Activated CD8-positive, alpha-beta memory T cell treated with anti-CD3 and anti-CD28 coated beads, Interleukin-2, amount 50 U/mL, for 24 hours (primary cell): Measurements from ENCODE around the gene FANCC.

Source experiments
- DNase-seq: peaks from one replicate; pipeline ENCODE4 v3.0.0-alpha.2; 2020; ENCODE audit errors: extremely low read depth

The FANCC gene

GRCh38 chr9:95190413-95190812 is 127.1 kb downstream of the FANCC start:
- DNase-seq = no peak

DNA sequence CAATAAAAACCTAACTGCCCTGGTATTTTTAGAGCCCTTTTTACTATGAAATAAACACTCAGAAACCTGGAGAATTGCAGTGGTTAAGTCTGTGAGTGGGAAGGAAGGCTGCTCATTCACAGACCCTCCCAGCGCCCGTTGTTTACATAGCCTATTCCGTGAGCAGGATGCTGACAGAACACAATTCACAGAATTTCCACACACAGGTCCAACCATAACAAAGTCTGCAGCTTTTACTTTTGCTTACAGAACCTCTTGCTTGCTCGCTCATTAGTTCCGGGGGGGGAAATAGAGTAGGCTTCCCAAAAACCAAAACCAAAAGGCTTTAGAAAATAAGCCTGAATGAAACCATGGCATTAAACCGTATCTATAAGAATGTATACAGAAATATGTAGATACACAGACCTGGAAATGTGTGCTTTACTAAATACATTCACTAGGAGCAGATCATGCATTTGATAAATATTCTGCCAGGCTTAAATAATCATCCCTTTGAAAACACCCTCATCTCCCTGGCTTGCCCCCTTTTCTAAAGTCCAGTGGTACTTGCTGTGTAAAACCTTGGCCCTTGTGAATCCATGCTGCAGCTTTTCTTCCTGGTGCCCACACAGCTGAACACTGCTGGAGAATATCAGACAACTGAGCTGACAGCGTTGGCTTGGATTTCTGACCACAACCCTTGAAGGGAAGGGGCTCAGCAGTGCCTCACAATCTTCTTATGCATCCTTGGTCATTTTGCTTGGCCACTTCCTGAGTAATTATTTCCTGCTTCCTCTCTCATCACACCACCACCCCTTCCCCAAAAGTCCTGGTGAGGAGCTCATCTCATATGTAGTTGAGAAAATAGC is 128.0 kb downstream of the FANCC start:
- DNase-seq = no peak

- DNase-seq = no peak
Measured at GRCh38 chr9:95188459-95188858, 129.1 kb downstream of the FANCC start.

DNA sequence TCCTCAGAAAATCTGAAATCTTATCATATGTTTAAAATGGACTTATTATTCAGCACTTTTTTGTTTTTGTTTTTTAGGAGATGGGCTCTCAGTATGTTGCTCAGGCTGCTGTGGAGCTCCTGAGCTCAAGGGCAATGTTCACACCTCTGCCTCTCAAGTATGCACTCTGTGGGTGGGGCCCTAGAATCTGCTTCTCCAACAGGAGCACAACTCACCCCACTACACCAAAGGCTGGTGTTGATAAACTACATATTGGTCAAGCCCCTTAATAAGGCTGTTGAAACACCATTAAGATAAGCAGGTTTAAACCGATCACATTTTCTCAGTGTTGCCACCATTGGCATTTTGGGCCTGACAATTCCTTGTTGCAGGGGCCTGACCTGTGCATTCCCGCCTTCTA is 131.6 kb downstream of the FANCC start:
- no peak for DNase-seq

DNA sequence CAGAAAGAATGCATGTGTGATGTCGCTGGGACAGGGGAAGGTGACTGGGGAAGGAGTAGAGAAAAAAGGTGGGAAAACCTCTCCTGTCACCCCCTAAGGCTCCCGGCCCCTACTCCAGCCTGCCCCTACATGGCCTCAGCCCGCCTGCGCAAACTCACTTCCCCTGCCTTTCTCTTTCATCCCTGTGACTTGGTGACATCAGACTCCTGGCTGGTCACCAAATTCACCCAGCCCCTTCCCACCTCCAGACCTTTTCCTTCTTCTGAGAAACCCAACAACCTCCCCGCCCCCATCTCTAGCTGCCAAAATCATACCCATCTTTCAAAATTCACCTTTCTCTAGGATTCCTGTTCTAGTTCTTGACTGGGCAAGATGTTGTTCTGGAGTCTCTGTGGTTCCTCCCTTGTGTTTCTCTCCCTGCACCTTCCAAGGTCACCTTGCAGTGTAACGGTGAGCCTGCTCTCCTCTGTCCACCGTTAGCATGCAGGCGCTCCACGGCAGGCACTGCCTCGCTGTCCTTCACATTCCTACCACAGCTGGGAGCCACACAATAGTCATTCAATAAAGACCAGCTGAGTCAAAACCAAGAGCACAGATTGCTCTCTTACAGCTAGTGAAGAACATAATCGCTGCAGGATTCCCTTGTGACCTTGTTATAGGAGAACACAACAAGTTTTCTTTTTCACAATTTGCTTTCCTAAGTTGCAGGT is 134.5 kb downstream of the FANCC start:
- DNase-seq = no peak

DNA sequence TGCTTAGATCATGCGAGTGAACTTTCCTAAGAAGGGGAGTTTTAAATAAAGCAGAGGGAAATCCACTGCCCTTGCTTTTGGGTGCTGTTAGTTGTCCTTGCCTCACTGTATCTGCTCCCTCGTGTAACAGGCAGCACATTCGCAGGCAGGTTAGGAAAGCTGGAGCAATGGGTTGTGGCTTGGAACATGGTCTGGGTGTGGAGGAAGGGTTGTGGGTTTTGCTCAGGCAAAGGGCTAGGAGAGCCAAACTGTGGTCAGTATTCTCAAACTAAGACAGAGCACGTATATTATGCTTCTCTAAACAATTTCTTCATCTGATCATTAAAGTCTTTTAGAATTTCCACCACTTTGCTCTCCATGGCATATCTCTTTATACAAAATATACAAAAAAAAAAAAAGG is 135.7 kb downstream of the FANCC start:
- DNase-seq = no peak

DNA sequence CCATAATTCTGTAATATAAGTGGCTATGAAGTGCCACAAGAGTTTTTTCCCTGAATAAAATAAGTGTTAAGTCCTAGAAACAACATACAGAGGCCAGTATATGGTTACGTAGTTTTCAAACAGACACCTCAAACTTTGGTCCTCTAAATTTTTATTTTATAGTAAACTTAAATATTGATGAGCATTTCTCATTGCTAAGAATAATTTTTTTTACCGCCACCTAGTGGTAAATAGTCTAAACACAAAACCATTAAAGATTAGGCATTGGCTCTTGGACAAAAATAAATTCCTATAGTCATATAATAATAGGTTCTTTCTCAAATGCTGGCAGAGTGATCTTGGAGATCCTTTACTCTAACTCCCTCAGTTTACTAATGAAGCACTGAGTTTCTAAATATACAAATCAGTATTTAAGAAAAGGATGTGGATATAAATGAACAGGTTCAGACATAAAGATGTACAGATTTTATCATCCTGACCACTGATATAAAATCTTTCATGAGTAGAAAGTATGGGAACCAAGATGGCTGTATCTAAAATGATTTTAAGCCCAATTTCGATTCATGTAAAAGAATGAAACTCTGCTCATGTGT is 136.2 kb downstream of the FANCC start:
- DNase-seq = no peak

DNA sequence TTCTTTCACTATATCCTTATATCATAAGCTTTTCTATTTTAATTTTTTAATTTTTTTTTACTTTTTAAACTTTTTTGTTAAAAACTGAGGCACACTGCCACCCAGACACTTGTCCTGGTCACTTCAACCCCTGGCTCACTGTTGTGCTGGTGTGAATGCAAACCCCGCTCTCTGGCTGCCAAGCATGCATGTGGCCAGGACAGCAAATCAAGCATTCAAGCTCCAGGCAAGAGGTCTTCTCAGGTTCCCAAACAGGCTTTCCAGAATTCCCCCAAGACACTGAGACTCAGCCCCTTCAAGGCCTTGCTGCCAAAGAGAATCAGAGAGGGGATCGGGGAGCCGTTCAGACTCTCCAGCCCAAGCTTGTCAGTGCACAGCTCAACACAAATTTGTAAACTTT is 139.9 kb downstream of the FANCC start:
- no peak for DNase-seq

DNA sequence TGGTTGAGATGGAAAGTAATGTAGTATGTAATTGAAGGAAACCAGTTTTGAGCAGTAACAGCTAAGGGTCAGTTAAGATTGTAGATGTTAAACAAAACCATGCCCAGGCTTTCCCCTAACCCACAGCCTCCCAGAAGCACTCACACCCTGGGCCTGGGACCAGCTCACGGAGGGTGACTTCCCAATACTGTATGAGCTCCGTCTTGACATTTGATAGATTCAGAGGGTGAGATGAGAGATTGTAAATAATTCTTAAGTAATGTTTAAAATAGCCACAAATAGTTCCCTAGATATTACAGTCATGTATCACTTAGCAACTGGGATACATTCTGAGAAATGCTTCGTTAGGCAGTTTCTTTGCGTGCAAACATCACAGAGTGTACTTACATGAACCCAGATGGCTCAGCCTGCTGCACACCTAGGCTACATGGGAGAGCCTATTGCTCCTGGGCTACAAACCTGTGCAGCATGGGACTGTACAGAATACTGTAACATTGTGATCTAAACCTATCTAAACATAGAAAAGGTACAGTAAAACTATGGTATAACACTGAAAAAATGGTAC is 140.7 kb downstream of the FANCC start:
- DNase-seq = no peak

- no peak for DNase-seq
Measured at GRCh38 chr9:95175523-95175922, 142.0 kb downstream of the FANCC start.

DNA sequence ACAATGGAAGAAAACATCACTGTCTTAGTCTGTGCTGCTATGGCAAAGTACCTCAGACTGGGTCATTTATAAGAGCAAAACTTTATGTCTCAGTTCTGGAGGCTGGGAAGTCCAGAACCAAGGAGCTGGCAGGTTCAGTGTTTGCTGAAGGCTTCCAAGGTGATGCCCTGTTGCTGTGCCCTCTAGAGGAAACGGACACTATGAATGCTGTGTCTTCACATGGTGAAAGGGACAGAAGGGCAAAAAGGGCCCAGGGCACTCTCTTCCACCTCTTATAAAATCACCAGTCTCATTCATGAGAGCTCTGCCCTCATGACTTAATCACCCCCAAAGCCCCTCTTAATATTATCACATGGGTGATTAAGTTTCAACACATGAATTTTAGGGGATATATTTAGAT is 143.5 kb downstream of the FANCC start:
- no peak for DNase-seq

DNA sequence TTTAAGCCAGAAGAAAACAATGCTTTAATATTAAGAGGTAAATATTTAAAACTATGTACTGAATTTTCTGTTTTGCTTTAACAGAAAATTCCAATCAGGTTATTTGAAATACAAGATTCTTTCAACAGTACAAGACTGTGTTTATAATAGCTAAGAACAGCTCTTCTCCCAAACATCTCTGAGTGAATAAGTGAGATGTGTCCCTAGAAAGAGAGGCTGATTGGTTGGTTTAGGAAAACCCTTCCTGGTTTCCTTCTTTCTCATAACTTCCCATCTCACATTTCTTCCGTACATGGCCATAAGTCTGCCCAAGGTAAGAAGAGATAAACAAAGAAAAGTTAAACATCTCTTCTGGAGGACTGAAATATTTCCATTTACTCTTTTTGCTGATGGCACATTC is 145.9 kb downstream of the FANCC start:
- DNase-seq = no peak

GRCh38 chr9:95171001-95171400 is 146.5 kb downstream of the FANCC start:
- DNase-seq = no peak

- DNase-seq = peak; percentile 21
Measured at GRCh38 chr9:95167998-95168397, 149.5 kb downstream of the FANCC start.

- no peak for DNase-seq
Measured at GRCh38 chr9:95165004-95165403, 152.5 kb downstream of the FANCC start.

GRCh38 chr9:95157481-95158151 is 159.9 kb downstream of the FANCC start:
- DNase-seq = no peak

DNA sequence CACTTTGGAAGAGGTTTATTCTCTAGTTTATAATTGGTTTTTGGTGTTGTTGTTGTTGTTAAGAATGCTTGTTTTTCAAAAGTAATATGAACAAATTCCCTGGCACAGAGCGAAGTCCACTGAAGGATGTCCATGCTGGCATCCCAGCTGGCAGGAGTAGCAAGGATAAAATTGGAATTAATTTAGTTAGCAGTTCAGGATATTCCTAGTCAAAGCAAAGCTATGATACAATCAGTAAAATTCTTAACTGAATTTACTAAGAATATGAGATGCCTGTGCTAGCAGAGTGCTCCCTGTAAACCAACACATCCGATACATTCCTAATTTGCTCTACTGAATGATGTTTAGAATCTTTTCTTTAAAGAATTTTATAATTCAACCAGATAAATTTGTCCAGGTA is 161.4 kb downstream of the FANCC start:
- no peak for DNase-seq

DNA sequence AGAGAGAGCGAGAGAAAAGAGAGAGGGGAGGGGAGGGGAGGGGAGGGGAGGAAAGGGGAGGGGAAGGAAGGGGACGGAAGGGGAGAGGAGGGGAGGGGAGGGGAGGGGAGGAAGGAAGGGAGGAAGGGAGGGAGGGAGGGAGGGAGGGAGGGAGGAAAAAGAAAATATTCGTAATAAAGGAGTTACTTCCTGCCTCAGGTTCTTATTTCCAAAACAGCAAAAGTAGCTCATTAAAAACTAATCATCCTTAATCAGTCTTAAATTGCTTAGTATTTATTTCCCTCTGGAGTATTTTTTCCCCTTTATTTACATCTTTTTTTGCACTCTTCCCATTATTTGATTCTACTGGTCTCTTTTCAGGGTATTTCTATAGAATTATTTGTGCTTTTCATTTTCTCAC is 162.3 kb downstream of the FANCC start:
- DNase-seq = no peak

DNA sequence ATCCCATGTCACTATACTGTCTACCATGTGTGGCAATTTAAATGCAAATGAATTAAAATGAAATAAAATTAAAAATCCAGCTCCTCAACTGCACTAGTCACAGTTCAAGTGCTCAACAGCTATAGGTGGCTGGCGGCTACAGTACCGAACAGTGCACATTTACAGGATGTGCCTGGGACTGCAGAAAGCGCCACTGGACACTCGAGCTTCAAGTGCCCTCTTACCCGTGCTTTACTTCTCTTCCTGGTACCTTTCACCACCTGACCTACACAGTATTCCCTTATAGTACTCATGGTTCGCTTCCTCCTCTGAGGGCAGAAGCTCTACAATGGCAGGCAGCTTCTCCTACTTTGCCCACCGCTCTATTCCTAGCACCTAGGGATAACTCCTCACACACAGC is 166.6 kb downstream of the FANCC start:
- DNase-seq = no peak

DNA sequence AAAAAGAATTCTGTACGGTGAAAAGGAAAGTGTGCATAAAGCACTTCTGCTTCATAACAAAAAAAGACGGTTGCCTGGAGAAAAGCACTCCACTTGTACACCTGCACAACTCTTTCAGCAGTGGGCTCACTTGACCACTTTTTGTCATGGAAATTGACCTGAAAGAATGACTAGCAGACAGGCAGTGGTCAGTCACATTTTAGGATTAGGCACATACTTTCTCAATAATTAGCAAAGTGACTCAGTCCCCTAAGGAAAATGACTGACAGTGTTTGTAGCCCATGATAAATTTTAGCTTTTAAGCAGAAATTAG is 169.3 kb downstream of the FANCC start:
- DNase-seq = no peak

- no peak for DNase-seq
Measured at GRCh38 chr9:95147452-95148207, 169.9 kb downstream of the FANCC start.
